ENCODE results near the gene MSRB1.

- TF ChIP-seq MAX (IDR thresholded peaks at IDR 0.05): no peak
- no peak for TF ChIP-seq EP300 (IDR thresholded peaks at IDR 0.05; ENCODE audit: borderline replicate concordance)
- TF ChIP-seq RAD21 (IDR thresholded peaks at IDR 0.05; ENCODE audit: low read depth): no peak
- TF ChIP-seq TAF1 (IDR thresholded peaks at IDR 0.05; ENCODE audit: low read depth): no peak
- TF ChIP-seq USF1 (IDR thresholded peaks at IDR 0.05): no peak
Observed at GRCh38 chr16:1917056-1917664, 25.8 kb downstream of the MSRB1 start.

Measured in Ishikawa (cell line).